SH-SY5Y (cell line): ENCODE results near the gene C10orf120.

Experiments
- GATA2 ChIP-seq: IDR thresholded peaks from 2 replicates; pipeline ENCODE4 v1.6.1; 2011; ENCODE audit warnings: mild to moderate bottlenecking, low read depth, low read length
- GATA3 ChIP-seq: IDR thresholded peaks from 2 replicates; pipeline ENCODE4 v1.6.1; 2011; ENCODE audit warnings: low read depth, mild to moderate bottlenecking, low read length, moderate library complexity

GRCh38 chr10:122649903-122650302 lies 49.7 kb downstream of the C10orf120 start:
- TF ChIP-seq GATA2, result no peak
- TF ChIP-seq GATA3, result no peak
